Activated CD8-positive, alpha-beta memory T cell treated with anti-CD3 and anti-CD28 coated beads, Interleukin-2, amount 50 U/mL, for 24 hours (primary cell): ENCODE data around the gene SHROOM3.
"Not testable (repeated sequence)": the region's sequence is repeated elsewhere in the genome, so short reads cannot be mapped to it uniquely, and the experiment has no call there.

Source experiments
- DNase-seq: peaks from one replicate; pipeline ENCODE4 v3.0.0-alpha.2; 2020; ENCODE audit errors: extremely low read depth

Gene SHROOM3

DNA sequence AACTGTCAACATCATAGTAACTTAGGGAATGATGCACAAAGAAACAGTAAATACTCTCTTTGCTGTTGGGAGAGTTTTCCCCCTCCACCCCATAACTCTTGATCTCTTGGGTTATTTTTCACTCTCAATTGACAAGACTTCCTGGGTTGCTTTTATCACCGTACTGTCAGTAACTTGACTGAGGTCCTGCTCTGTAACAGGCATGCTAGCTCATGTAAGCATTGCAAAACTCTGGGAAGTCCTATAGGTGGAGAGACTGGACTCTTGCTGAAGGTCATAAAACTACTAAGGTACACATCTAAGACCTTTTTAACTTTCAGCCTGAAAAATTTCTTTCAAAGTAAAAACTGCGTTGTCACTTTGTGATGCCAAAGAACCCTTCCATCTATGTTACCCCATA lies 10.9 kb downstream of the SHROOM3 start:
- no peak for DNase-seq

DNA sequence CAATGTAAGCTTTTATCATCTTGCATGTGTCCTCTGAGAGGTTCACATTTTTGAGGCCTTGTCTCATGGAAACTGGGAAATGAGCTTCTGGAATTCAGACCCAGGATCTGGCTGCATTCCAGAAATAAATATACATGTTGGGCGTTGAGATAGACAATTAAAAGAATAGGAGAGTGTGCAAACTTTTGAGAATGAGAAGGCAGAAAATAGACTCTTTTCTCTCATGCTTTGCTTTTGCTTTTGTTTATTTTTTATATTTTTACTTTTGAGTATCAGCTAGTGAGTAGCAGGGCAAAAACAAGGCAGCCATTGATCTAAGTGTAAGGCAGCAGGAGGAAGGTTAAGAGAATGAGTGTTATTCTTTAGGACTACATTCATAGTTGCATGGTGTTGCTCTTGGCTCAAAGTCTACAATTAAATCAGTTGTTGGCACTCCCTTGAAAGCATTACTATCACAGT lies 12.4 kb downstream of the SHROOM3 start:
- DNase-seq, result no peak

DNA sequence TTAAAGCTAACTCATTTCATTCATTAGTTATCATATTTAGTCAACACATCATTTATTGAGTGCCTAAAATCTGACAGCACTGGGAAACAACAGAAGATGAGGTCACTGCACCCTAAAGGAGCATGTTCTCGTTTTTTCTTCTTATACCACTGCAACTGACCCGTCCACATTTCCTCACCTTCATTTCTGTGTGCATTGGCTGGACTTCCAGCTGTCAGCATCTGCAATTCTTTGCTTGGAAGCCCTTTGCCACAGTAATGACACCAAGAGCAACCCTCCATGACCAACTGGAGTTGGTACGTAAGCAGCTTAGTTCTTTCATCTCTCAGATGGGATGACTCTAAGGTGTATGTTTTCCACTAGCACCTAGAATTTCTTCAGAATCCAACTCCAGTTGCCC lies 13.2 kb downstream of the SHROOM3 start:
- DNase-seq, result no peak

DNA sequence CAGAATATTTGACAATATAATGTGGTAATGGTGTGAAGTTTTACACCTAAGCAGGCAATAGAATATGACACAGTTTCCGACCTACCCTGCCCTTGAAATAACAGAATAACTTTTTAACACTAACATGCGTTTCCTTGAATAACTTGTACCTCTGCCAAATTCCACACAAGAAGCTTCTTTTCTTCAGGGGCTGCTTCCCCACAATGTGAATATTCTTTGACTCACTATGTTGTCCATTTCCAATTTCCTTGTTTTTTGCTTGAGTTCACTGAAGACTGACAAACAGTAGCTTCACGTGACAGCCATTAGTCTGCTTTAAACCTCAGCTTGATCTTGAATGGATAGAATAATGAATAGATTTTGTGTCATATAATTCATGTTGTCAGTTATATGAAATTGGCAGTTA lies 14.3 kb downstream of the SHROOM3 start:
- no peak for DNase-seq

DNA sequence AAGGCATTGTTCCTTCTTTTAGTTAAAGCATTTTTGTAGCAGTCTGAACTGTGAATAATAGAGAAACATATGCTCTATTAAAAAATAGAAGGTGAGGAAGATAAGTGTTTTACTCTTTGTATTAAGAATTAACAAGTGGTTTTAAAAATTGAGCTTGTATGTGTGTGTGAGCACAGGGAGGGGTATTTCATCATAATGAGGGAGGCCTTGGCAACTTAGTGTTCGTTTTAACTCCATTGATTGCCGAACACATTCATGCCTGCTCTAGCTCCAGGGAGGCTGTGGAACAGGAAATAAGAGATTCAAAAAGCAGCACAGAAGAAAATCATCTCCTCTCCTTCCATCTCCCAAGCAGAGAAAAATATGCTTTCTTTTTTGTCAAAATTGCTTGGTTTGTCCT lies 14.8 kb downstream of the SHROOM3 start:
- DNase-seq, result no peak

DNA sequence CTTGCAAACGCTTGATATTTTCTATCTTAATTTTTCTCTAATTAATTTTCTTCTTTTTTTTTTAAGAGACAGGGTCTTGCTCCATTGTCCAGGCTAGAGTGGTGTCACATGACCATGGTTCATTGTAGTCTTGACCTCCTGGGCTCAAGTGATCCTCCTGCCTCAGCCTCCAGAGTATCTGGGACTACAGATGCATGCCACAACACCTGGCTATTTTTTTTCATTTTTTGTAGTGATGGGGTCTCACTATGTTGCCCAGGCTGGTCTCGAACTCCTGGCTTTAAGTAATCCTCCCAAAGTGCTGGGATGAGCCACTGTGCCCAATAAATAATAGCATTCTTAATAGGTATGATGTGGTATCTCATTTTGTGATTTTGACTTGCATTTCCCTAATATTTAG lies 18.2 kb downstream of the SHROOM3 start:
- no peak for DNase-seq

DNA sequence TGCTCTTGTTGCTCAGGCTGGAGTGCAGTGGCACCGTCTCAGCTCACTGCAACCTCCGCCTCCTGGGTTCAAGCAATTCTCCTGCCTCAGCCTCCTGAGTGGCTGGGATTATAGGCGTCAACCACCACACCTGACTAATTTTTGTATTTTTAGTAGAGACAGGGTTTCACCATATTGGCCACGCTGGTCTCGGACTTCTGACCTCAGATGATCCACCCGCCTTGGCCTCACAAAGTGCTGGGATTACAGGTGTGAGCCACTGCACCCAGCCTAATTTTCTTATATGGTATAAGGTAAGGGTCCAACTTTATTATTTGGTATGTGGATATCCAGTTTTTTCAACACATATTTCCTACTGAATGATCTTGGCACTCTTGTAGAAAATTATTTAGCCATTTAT lies 19.0 kb downstream of the SHROOM3 start:
- DNase-seq, result not testable (repeated sequence)

DNA sequence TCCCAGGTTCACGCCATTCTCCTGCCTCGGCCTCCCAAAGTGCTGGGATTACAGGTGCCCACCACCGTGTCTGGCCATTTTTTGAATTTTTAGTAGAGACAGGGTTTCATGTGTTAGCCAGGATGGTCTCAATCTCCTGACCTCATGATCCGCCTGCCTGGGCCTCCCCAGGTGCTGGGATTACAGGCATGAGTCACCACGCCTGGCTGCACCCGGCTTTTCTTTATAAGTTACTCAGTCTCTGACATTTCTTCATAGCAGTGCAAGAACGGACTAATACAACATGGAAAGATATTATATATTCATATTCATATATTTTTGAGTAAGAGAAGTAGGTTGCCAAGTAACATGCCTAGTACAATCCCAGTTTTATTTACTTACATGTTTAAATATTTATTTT lies 22.9 kb downstream of the SHROOM3 start:
- DNase-seq, result no peak

DNA sequence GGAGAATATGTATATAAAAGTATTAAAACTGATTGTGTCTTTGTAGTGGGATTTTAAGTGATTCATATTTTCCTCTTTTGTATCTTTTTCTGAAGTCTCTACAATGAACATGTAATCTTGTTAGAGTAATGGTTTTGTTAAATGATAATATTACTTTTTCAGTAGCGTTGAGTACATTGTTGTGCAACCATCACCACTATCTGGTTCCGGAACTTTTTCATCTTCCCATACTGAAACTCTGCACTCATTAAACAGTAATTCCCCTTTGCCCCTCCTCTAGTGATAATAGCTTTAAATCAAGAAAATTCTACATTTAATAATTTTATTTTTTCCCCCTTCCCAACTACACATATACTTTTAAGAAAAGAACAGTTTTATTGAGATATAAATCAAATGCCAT lies 23.3 kb downstream of the SHROOM3 start:
- DNase-seq, result no peak

DNA sequence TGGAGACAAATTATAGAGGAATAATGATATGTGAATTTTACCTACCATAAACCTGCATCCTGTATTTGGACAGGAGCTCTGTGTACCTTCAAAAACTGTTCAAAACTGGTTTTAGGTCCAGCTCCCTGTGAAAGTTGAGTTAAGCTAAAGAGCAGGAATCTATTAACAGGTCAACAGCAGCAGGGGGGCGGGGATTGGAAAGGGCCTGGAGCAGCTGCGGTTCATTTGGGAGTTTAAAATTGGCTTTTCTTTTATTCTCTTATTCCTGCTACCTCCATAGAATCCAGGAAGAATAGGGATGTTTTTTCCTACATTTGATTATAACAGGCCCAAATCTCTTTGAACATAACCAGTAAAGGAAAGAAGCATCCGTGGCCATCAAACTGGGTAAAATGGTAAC lies 23.8 kb downstream of the SHROOM3 start:
- no peak for DNase-seq

DNA sequence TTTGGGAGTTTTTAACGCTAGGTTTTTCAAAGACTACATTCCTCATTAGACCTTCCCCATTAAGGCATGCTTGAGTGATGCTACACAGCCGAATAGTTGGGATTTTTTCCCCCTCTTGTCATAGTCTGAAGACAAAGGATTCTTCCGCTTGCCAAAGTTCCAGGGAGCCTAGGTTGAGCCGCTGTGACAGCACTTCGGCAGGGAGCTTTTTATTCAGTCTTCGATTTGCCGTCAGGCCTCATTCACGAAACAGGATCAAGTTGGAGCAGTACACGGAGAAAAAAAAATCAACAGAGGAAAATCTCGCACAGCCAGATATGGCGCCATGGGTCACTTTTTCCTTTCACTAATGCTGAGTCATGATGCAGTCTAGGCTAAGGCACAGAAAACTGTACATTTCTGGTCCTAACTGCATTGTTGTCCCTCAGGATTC lies 24.3 kb downstream of the SHROOM3 start:
- DNase-seq, result no peak

DNA sequence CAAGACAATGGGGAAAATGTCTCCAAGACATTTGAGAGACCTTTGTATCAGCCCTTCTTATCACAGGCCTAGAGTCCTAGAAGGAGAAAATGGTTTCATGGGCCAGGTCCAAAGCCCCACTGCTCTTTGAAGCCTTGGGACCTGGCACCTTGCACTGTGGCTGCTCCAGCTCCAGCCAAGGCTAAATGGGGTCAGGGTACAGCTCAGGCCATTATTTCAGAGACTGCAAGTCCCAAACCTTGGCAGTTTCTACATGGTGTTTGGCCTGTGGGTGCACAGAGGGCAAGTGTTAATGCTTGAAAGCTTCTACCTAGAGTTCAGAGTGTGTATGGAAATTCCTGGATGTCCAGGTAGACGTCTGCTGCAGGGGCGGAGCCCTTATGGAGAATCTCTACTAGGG lies 28.5 kb downstream of the SHROOM3 start:
- DNase-seq, result no peak

DNA sequence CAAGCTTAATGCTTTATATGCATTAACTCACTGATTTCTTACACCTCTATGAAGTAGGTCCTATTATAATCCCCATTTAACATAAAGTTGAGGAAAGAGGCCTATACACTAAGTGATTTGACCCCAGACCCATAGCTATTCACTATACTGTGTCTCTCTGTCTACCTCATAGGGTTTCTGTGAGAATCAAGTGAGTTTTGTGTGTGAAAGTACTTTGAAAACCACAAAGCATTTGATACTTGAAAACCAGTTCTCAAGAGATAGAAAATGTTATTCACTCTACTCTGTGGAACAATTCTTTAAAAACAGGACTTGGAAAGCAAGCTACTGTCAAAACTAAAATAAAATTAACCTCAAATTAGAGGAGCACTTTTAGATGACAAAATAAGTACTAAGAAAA lies 35.0 kb downstream of the SHROOM3 start:
- DNase-seq, result no peak

DNA sequence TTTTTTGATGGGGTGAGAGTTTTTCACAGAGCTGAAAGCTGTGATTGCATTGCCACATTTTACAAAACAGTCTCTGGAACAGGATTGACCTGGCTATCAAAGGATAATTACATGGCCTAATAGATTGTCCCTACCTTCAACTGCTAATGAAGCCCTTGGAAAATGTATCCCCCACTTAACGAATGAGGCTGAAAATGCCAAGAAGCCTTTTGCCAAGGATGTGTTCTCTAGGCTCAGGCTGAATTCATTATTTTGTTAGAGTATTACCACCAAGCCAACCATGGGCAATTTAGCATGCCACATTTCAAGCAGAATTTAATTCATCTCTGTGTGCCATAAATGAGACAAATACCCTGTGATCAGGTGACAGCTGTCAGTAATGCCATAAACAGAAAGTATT lies 35.5 kb downstream of the SHROOM3 start:
- DNase-seq, result no peak

DNA sequence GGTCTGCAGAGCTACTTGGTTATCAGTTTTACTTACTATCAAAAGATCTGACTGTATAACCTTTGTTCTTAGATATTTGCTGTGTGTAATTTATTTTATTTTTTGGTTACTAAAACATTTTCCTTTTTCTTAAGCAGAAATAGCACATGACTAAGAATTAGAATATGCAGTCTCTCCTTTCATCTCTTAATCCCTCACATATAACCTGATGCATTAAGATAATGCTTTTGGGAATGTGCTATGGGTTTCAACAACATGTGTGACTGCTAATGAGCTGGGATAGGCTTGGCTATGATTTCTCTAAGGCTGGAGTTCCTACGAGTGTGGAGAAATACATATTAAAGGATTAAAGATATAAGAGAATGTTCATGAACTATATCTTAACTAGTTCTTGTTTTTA lies 41.5 kb downstream of the SHROOM3 start:
- DNase-seq, result no peak

DNA sequence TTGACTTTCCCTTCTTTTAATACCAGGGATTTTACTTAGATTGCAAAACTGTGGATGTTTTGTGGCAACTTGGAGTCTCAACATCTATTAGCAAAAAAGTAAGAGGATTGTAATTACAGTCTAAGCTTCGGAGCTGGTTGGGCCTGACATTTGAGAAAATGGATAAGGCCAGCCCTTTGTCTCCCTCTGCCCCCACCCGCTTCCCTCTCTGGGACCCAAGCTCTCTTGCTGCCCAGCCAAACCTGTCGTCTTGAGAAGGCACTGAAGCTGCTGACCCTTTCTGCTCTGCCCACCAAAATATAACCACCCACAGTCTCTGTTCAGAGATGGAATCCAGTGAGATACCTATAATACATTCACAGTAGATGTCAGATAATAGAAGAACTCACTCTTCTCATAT lies 49.6 kb downstream of the SHROOM3 start:
- no peak for DNase-seq

DNA sequence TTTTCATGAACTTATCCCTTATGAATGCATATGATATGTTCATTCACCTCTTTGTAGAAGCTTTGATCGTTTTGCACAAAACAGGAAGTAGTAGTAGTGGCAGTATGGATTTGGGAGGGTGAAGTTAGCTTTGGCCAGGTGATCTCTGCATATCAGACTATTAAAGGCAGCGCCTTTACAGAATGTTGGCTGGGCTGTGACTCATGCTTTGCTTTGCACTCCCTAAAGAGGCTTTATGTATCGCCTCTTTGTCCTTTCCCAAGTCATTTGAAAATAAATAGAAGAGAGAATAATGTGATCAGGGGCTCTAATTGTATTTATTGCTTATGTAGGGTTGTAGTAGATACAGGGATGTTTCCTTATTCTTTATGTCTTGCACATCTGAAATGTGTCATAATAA lies 50.4 kb downstream of the SHROOM3 start:
- DNase-seq, result no peak

DNA sequence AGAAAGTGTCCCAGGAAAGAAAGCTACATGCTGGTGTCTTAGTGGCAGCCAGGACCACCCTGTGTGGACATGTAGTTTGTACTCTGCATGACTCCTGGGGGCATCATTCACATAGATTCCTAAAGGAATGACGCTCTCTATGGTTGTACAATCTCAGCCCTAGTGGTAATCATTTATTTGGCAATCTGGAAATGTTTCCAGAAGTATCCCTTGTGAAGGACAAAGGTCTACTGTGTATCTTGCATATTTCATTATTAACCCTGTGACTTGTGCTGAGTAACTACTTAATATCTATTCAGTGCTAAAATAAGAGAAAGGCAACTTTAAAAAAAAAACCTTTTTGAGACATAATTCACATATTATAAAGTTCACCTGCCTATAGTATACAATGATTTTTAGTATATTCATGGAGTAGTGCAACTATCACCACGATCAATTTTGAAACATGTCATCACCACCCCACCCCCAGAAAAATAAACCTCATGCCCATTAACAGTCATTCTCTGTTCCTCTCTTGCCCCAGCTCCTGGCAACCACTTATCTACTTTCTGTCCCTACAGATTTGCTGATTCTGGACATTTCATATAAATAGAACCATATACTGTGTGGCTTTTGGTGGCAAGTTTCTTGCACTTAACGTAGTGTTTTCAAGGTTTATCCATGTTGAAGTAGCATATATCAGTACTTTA lies 51.7 kb downstream of the SHROOM3 start:
- no peak for DNase-seq

DNA sequence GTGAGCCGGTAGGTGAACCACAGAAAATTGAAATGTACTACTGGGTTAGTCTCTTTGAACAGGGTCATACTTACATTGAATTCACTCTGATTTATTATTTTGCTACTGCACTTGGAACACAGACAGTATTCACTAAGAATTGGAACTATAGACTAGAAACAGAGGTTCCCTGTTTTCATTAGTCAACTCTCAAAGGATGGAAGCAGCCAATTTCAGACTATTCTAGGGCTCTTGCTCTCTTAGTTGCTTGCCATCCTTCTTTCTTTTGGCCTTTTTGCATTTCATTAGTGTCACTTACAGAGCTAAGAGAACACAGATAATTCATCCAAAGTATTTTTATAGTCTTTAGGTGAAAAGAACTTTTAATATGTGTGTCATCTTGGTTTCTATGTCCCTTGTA lies 52.6 kb downstream of the SHROOM3 start:
- no peak for DNase-seq

DNA sequence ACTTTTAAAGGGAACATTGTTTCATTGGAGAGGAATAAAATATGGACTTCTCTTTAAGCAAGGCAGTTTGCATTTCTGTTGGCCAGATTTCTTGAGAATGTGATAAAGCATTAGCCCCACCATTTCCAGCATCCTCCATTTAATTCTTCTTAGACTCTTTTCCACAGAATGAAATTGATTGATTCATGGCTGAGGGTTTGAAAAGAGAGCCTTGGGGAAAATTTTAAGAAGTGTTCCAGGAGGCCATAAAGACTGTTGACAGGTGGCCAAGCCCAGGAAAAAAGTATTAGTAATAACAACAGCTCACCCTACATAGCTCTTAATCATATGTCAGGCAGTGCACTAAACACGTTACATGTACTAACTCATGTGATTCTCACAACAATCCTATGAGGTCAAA lies 53.4 kb downstream of the SHROOM3 start:
- DNase-seq, result no peak

DNA sequence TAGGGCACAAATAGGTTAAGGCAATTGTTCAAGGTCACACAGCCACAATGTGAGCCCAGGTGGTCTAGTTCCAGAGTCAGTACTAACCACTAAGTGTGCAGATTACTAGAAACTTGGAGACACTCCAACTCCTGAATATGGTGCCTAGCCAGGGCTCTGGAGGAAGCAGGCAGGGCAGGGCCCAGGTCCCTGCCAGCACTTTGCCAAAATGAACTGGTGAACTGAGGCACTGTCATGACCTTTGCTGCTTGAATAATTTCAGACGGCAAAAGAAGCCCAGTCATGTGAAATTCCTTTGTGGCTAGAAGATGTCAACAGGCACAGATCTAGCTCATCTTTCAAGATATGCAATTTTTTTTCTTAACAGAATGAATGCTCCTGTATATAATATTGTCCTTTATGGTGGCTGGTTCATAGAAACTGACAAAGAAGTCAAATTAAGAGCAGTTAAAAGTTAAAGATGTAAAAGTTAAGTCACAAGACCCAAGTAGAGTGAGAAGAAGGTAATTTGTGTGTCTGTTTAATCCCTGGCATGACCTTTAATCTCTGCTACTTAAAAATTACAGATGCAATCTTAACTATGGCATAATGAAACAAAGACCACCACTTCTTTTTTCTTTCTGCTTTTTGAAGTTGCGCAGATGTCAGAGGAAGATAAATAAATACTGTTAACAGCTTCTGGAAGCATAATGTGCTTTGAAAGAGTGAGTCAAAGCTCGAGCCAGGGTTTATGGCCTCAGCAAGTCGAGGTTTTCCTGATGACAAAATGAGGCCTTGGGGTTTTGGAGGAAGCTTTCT lies 54.1 kb downstream of the SHROOM3 start:
- no peak for DNase-seq

DNA sequence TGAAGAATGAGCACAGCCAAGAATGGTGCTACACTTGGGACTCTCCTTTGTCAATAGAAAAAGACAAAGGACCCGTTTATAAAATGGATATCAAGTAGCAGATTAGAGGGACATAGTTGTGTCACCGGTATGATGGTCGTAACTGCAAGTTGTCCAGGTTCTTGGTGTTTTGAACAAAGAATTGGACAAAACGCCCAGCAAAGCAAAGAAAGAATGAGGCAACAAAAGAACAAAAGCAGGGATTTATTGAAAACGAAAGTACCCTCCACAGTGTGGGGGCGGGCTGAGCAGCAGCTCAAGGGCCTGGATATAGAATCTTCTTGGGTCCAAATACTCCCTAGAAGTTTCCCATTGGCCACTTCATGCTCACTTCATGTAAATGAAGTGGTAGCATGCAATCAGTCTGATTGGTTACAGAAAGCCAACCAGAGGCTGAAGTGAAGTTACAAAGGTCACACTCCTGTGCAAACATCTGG lies 54.7 kb downstream of the SHROOM3 start:
- no peak for DNase-seq

DNA sequence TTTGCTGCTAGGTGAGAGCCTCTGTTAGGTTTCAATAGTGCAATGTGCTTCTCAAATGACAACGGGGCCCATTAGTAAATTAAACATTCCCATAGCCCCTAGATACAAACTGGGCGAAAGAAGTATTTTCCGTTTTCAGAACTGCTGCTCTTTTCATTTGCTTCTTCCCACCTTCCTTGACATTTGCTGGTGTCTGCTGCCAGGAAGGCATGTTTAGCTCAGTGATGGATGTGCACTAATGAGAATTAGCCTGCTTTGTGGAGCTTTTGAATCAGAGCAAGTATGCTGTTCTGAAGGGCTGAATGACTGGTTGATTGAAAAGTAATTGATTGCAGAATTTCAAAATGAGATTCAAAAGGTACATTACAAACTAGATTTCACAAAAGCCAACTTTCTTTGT lies 57.0 kb downstream of the SHROOM3 start:
- DNase-seq, result no peak
